ENCODE data around the gene WWP2. TPM values are rescaled to one million over a fixed set of nuclear protein-coding genes. Genes with fewer than 3 reads are reported as not detected.
"Not testable (repeated sequence)": the region's sequence is repeated elsewhere in the genome, so short reads cannot be mapped to it uniquely, and the experiment has no call there.

WWP2 gene
- total RNA-seq, 1 donor from 2014 or later, result 40.7 TPM

- Histone ChIP-seq H3K36me3 (ENCODE audit: control insufficient read depth, insufficient read depth, low read length) (no peaks in the 10 kb centered on the region), H3K4me3 (ENCODE audit: low read depth, low read length) (no peak overlapping the region), H3K27me3 (ENCODE audit: control insufficient read depth, insufficient read depth, low read length) (no peaks in the 10 kb centered on the region)
- no peak for DNase-seq (ENCODE audit: low read depth)
- TF ChIP-seq, protein P1, sequence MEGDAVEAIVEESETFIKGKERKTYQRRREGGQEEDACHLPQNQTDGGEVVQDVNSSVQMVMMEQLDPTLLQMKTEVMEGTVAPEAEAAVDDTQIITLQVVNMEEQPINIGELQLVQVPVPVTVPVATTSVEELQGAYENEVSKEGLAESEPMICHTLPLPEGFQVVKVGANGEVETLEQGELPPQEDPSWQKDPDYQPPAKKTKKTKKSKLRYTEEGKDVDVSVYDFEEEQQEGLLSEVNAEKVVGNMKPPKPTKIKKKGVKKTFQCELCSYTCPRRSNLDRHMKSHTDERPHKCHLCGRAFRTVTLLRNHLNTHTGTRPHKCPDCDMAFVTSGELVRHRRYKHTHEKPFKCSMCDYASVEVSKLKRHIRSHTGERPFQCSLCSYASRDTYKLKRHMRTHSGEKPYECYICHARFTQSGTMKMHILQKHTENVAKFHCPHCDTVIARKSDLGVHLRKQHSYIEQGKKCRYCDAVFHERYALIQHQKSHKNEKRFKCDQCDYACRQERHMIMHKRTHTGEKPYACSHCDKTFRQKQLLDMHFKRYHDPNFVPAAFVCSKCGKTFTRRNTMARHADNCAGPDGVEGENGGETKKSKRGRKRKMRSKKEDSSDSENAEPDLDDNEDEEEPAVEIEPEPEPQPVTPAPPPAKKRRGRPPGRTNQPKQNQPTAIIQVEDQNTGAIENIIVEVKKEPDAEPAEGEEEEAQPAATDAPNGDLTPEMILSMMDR (IDR thresholded peaks at IDR 0.05; ENCODE audit: insufficient read depth, low read length, poor library complexity, severe bottlenecking), result no peak
Measured at GRCh38 chr16:69775563-69775962, 13.4 kb downstream of the WWP2 start.

DNA sequence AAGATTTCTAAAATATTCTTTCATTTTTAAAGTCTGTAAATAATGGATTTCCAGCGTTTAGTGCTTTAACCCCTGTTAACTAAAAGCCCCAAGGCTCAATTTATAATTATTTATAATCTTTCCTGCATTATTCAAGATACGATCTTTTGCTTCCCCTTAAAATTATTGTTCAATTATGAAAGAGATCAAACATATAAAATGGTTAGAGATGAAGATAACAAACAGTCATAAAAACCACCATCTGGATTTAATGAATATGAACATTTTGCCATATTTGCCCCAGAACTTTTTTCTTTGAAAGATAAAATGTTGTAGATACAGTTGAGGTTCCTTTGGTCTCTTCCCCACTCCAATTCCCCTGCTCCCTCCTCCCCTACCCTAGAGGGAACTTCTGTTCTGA, 17.6 kb downstream of the WWP2 start:
- TF ChIP-seq, protein P1 (IDR thresholded peaks at IDR 0.05; ENCODE audit: insufficient read depth, low read length, poor library complexity, severe bottlenecking), result no peak
- H3K27me3 ChIP-seq (ENCODE audit: control insufficient read depth, insufficient read depth, low read length), result no peaks in the 10 kb centered on the region
- DNase-seq (ENCODE audit: low read depth), result no peak
- no peaks in the 10 kb centered on the region for H3K36me3 ChIP-seq (ENCODE audit: control insufficient read depth, insufficient read depth, low read length)
- no peak overlapping the region for H3K4me3 ChIP-seq (ENCODE audit: low read depth, low read length)

- TF ChIP-seq, protein P1 (IDR thresholded peaks at IDR 0.05; ENCODE audit: insufficient read depth, low read length, poor library complexity, severe bottlenecking), result no peak
- Histone ChIP-seq H3K27me3 (ENCODE audit: control insufficient read depth, insufficient read depth, low read length) (no peaks in the 10 kb centered on the region), H3K4me3 (ENCODE audit: low read depth, low read length) (no peak overlapping the region), H3K36me3 (ENCODE audit: control insufficient read depth, insufficient read depth, low read length) (no peaks in the 10 kb centered on the region)
- DNase-seq (ENCODE audit: low read depth), result no peak
Measured at GRCh38 chr16:69781118-69781517, 19.0 kb downstream of the WWP2 start.

- Histone ChIP-seq H3K27me3 (ENCODE audit: control insufficient read depth, insufficient read depth, low read length) (no peaks in the 10 kb centered on the region), H3K4me3 (ENCODE audit: low read depth, low read length) (no peak overlapping the region), H3K36me3 (ENCODE audit: control insufficient read depth, insufficient read depth, low read length) (peaks cover 1% of the 10 kb centered on the region)
- TF ChIP-seq, protein P1 (IDR thresholded peaks at IDR 0.05; ENCODE audit: insufficient read depth, low read length, poor library complexity, severe bottlenecking), result no peak
- DNase-seq (ENCODE audit: low read depth), result no peak
Measured at GRCh38 chr16:69784586-69784985, 22.5 kb downstream of the WWP2 start.

DNA sequence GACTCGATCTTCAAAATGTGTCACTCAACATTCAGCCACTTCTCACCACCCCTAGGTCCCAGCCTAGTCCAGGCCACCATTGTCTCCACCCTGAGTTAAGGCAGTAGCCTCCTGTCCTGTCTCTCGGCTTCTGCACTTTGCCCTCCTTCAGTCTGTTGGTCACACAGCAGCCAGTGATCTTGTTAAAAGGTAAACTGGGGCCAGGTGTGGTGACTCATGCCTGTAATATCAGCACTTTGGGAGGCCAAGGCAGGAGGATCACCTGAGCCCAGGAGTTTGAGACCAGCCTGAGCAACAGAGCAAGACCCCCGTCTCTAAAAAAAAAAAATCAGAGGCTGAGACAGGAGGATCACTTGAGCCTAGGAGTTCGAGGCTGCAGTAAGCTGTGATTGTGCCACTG, 25.8 kb downstream of the WWP2 start:
- Histone ChIP-seq H3K4me3 (ENCODE audit: low read depth, low read length) (no peak overlapping the region), H3K27me3 (ENCODE audit: control insufficient read depth, insufficient read depth, low read length) (no peaks in the 10 kb centered on the region), H3K36me3 (ENCODE audit: control insufficient read depth, insufficient read depth, low read length) (peaks cover 1% of the 10 kb centered on the region)
- no peak for DNase-seq (ENCODE audit: low read depth)
- TF ChIP-seq, protein P1 (IDR thresholded peaks at IDR 0.05; ENCODE audit: insufficient read depth, low read length, poor library complexity, severe bottlenecking), result no peak

DNA sequence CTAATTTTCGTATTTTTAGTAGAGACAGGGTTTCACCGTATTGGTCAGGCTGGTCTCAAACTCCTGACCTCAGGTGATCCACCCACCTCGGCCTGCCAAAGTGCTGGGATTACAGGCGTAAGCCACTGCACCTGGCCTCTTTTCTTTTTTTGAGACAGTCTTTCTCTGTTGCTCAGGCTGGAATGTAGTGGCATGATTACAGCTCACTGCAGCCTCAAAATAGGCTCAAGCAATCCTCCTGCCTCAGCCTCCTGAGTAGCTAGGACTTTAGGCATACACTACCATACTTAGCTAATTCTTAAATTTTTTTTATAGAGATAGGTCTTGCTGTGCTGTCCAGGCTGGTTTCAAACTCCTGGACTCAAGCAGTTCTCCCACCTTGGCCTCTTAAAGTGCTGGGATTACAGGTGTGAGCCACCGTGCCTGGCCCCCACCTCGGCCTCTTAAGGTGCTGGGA, 29.3 kb downstream of the WWP2 start:
- H3K4me3 ChIP-seq (ENCODE audit: low read depth, low read length); H3K27me3 ChIP-seq (ENCODE audit: control insufficient read depth, insufficient read depth, low read length); H3K36me3 ChIP-seq (ENCODE audit: control insufficient read depth, insufficient read depth, low read length); DNase-seq (ENCODE audit: low read depth): not testable (repeated sequence)

Measured in kidney epithelial cell (primary cell).